ENCODE results near the gene PCDHGA12. TPM values are rescaled to one million over a fixed set of nuclear protein-coding genes. Genes with fewer than 3 reads are reported as not detected.

The PCDHGA12 gene
- total RNA-seq, 2 donors from 2014 or later, result not detected

DNA sequence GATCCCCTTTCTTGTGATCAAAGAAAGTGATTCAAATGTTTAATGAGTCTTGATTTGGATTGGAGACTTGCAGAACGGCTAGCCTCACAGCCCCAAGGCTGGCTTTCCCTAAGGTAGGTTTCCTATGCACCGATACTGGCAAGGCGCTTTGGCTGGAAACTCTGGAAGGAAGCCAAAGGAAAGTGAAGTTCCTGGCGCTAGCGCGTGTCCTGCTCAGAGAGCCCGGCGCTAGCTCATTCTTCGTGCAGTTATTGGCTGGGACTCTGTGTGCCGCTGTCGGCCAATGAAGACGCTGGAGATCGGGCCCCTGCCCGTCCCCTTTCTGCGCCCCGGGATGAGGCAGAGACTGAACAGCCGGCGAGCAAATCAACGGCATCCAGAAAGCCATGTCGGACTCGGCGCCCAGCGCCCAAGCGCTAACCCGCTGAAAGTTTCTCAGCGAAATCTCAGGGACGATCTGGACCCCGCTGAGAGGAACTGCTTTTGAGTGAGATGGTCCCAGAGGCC, 45.4 kb downstream of the PCDHGA12 start, which contains the start of gene PCDHGC3:
TSS of gene PCDHGC3 (plus strand) at position 342 of the 507 bp plus-strand sequence. CDS start at position 493, 151 bp downstream.
- Mint-ChIP-seq H3K9me3 (no peaks in the 10 kb centered on the region), H3K4me1 (peaks cover 8% of the 10 kb centered on the region), H3K36me3 (ENCODE audit: low read depth) (no peaks in the 10 kb centered on the region), H3K4me3 (peak within 1 kb of the TSS; percentile 87), H3K27me3 (peaks cover 44% of the 10 kb centered on the region), H3K27ac (peak within 1 kb of the TSS; percentile 37)
- peak; percentile 94 for ATAC-seq (replicated peaks)

DNA sequence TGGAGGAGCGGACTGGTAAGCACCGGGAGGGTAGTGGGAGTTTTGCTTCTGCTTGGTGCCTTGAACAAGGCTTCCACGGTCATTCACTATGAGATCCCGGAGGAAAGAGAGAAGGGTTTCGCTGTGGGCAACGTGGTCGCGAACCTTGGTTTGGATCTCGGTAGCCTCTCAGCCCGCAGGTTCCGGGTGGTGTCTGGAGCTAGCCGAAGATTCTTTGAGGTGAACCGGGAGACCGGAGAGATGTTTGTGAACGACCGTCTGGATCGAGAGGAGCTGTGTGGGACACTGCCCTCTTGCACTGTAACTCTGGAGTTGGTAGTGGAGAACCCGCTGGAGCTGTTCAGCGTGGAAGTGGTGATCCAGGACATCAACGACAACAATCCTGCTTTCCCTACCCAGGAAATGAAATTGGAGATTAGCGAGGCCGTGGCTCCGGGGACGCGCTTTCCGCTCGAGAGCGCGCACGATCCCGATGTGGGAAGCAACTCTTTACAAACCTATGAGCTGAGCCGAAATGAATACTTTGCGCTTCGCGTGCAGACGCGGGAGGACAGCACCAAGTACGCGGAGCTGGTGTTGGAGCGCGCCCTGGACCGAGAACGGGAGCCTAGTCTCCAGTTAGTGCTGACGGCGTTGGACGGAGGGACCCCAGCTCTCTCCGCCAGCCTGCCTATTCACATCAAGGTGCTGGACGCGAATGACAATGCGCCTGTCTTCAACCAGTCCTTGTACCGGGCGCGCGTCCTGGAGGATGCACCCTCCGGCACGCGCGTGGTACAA, 46.0 kb downstream of the PCDHGA12 start:
- no peaks in the 10 kb centered on the region for H3K36me3 Mint-ChIP-seq (ENCODE audit: low read depth)
- ATAC-seq (replicated peaks), result peak; percentile 35
- peak overlapping the region; percentile 37 for H3K27ac Mint-ChIP-seq
- H3K4me1 Mint-ChIP-seq, result peaks cover 8% of the 10 kb centered on the region
- no peaks in the 10 kb centered on the region for H3K9me3 Mint-ChIP-seq
- peak overlapping the region; percentile 87 for H3K4me3 Mint-ChIP-seq
- peaks cover 50% of the 10 kb centered on the region for H3K27me3 Mint-ChIP-seq

- H3K27me3 Mint-ChIP-seq, result peaks cover 51% of the 10 kb centered on the region
- H3K9me3 Mint-ChIP-seq, result no peaks in the 10 kb centered on the region
- no peak overlapping the region for H3K27ac Mint-ChIP-seq
- H3K36me3 Mint-ChIP-seq (ENCODE audit: low read depth), result no peaks in the 10 kb centered on the region
- peaks cover 8% of the 10 kb centered on the region for H3K4me1 Mint-ChIP-seq
- no peak for ATAC-seq (replicated peaks)
- H3K4me3 Mint-ChIP-seq, result peak overlapping the region; percentile 87
These were observed 46.8 kb downstream of the PCDHGA12 start for GRCh38 chr5:141477044-141477575.

DNA sequence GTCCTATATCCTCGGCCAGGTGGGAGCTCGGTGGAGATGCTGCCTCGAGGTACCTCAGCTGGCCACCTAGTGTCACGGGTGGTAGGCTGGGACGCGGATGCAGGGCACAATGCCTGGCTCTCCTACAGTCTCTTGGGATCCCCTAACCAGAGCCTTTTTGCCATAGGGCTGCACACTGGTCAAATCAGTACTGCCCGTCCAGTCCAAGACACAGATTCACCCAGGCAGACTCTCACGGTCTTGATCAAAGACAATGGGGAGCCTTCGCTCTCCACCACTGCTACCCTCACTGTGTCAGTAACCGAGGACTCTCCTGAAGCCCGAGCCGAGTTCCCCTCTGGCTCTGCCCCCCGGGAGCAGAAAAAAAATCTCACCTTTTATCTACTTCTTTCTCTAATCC, 47.5 kb downstream of the PCDHGA12 start:
- Mint-ChIP-seq H3K27ac (no peak overlapping the region), H3K4me1 (peaks cover 8% of the 10 kb centered on the region), H3K9me3 (no peaks in the 10 kb centered on the region), H3K27me3 (peaks cover 56% of the 10 kb centered on the region), H3K36me3 (ENCODE audit: low read depth) (no peaks in the 10 kb centered on the region), H3K4me3 (peak overlapping the region; percentile 87)
- ATAC-seq (replicated peaks), result no peak

DNA sequence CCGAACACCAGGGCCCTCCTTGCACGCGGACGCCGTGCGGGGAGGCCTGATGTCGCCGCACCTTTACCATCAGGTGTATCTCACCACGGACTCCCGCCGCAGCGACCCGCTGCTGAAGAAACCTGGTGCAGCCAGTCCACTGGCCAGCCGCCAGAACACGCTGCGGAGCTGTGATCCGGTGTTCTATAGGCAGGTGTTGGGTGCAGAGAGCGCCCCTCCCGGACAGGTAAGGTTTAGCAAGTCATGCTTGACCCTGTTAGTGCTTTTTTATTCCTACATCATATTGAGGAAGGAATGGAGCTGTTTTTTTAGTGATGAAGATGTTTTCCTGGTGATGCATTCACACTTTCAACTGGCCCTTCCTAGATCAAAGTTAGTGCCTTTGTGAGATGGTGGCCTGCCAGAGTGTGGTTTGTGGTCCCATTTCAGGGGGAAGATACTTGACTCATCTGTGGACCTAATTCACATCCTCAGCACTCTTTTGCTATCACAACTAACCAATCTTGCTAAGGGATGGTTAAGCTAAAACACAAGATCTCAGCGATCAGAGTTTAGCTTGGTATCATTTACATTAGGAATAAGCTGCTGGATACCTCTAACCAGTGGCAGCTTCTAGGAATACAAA, 48.1 kb downstream of the PCDHGA12 start:
- no peak overlapping the region for H3K27ac Mint-ChIP-seq
- no peak overlapping the region for H3K4me3 Mint-ChIP-seq
- H3K36me3 Mint-ChIP-seq (ENCODE audit: low read depth), result no peaks in the 10 kb centered on the region
- ATAC-seq (replicated peaks), result peak; percentile 28
- H3K4me1 Mint-ChIP-seq, result peaks cover 8% of the 10 kb centered on the region
- peaks cover 60% of the 10 kb centered on the region for H3K27me3 Mint-ChIP-seq
- H3K9me3 Mint-ChIP-seq, result no peaks in the 10 kb centered on the region

DNA sequence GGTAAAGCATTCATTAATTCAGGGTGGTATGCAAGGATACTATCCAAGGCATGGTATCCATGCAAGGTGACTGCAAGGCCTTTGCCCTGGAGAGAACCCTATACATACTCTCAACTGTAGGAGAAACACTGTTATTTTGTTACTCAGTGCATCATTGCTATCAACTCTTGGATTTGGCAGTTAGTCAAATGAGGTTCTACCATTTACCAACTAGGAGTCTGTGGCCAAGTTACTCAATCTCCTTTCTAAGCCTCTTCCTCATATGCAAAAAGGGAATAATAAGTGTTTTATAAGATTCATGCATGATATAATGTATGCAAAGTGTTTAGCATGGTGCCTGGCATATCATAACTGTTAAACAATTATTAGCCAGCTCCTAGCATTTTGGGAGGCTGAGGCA, 49.5 kb downstream of the PCDHGA12 start:
- H3K27me3 Mint-ChIP-seq, result peaks cover 73% of the 10 kb centered on the region
- peaks cover 8% of the 10 kb centered on the region for H3K4me1 Mint-ChIP-seq
- no peak overlapping the region for H3K27ac Mint-ChIP-seq
- no peaks in the 10 kb centered on the region for H3K9me3 Mint-ChIP-seq
- ATAC-seq (replicated peaks), result no peak
- no peaks in the 10 kb centered on the region for H3K36me3 Mint-ChIP-seq (ENCODE audit: low read depth)
- H3K4me3 Mint-ChIP-seq, result no peak overlapping the region

Other genes with a start within 250 kb of the PCDHGA12 start
- gene PCDHB16, start 248.1 kb upstream of the PCDHGA12 start, total RNA-seq, result not detected
- not detected for gene PCDHB9, start 243.3 kb upstream of the PCDHGA12 start, total RNA-seq
- not detected for gene PCDHB10, start 238.2 kb upstream of the PCDHGA12 start, total RNA-seq
- not detected for gene PCDHB11, start 230.9 kb upstream of the PCDHGA12 start, total RNA-seq
- gene PCDHB12, start 221.8 kb upstream of the PCDHGA12 start, total RNA-seq, result not detected
- gene PCDHB13, start 216.6 kb upstream of the PCDHGA12 start, total RNA-seq, result under 1 TPM in 1 of 2 donors, not detected in 1; 0.08 TPM
- gene PCDHB14, start 207.2 kb upstream of the PCDHGA12 start, total RNA-seq, result not detected
- gene PCDHB15, start 185.1 kb upstream of the PCDHGA12 start, total RNA-seq, result not detected
- under 1 TPM in 1 of 2 donors, not detected in 1; 0.42 TPM for gene SLC25A2, start 126.5 kb upstream of the PCDHGA12 start, total RNA-seq
- gene TAF7, start 109.7 kb upstream of the PCDHGA12 start, total RNA-seq, result 10 to 100 TPM; 45.3 to 50.4 TPM
- under 1 TPM; 0.09 to 0.16 TPM for gene PCDHGA1, start 100.0 kb upstream of the PCDHGA12 start, total RNA-seq
- gene PCDHGA2, start 91.7 kb upstream of the PCDHGA12 start, total RNA-seq, result not detected
- under 1 TPM in 1 of 2 donors, not detected in 1; 0.09 TPM for gene PCDHGA3, start 86.7 kb upstream of the PCDHGA12 start, total RNA-seq
- not detected for gene PCDHGB1, start 80.4 kb upstream of the PCDHGA12 start, total RNA-seq
- under 1 TPM in 1 of 2 donors, not detected in 1; 0.32 TPM for gene PCDHGA4, start 75.5 kb upstream of the PCDHGA12 start, total RNA-seq
- under 1 TPM; 0.17 to 0.34 TPM for gene PCDHGB2, start 70.5 kb upstream of the PCDHGA12 start, total RNA-seq
- under 1 TPM in 1 of 2 donors, not detected in 1; 0.11 TPM for gene PCDHGA5, start 66.3 kb upstream of the PCDHGA12 start, total RNA-seq
- under 1 TPM in 1 of 2 donors, not detected in 1; 0.21 TPM for gene PCDHGB3, start 60.3 kb upstream of the PCDHGA12 start, total RNA-seq
- under 1 TPM; 0.06 to 0.40 TPM for gene PCDHGA6, start 56.6 kb upstream of the PCDHGA12 start, total RNA-seq
- gene PCDHGA7, start 47.8 kb upstream of the PCDHGA12 start, total RNA-seq, result under 1 TPM in 1 of 2 donors, not detected in 1; 0.06 TPM
- gene PCDHGB4, start 42.8 kb upstream of the PCDHGA12 start, total RNA-seq, result under 1 TPM; 0.06 to 0.08 TPM
- gene PCDHGA8, start 37.9 kb upstream of the PCDHGA12 start, total RNA-seq, result not detected
- gene PCDHGB5, start 32.6 kb upstream of the PCDHGA12 start, total RNA-seq, result under 1 TPM; 0.09 to 0.24 TPM
- not detected for gene PCDHGA9, start 27.7 kb upstream of the PCDHGA12 start, total RNA-seq
- under 1 TPM in 1 of 2 donors, not detected in 1; 0.08 TPM for gene PCDHGB6, start 22.5 kb upstream of the PCDHGA12 start, total RNA-seq
- under 1 TPM; 0.06 to 0.08 TPM for gene PCDHGA10, start 17.5 kb upstream of the PCDHGA12 start, total RNA-seq
- gene PCDHGB7, start 12.8 kb upstream of the PCDHGA12 start, total RNA-seq, result under 1 TPM in 1 of 2 donors, not detected in 1; 0.11 TPM
- gene PCDHGA11, start 9.5 kb upstream of the PCDHGA12 start, total RNA-seq, result under 1 TPM in 1 of 2 donors, not detected in 1; 0.09 TPM
- gene PCDHGC3, start 45.5 kb downstream of the PCDHGA12 start, total RNA-seq, result under 1 TPM in 1 of 2 donors, not detected in 1; 0.56 TPM
- not detected for gene PCDHGC4, start 54.5 kb downstream of the PCDHGA12 start, total RNA-seq
- not detected for gene PCDHGC5, start 58.6 kb downstream of the PCDHGA12 start, total RNA-seq
- 100 to 1,000 TPM; 186 to 268 TPM for gene DIAPH1, start 188.5 kb downstream of the PCDHGA12 start, total RNA-seq
- gene HDAC3, start 206.3 kb downstream of the PCDHGA12 start, total RNA-seq, result 100 to 1,000 TPM; 123 to 174 TPM
- gene RELL2, start 206.5 kb downstream of the PCDHGA12 start, total RNA-seq, result 10 to 100 TPM; 16.5 to 29.9 TPM
- 100 to 1,000 TPM in 1 of 2 donors, 10 to 100 TPM in 1; 38.7 to 113 TPM for gene FCHSD1, start 220.9 kb downstream of the PCDHGA12 start, total RNA-seq